NCI-H1436 (cell line): ENCODE data around the gene HCN3.
A peak's percentile ranks its signal among the peaks of the same experiment; 100 is the strongest.
"Not testable (repeated sequence)": the region's sequence is repeated elsewhere in the genome, so short reads cannot be mapped to it uniquely, and the experiment has no call there.

Experiments
- DNase-seq: peaks from one replicate; lab custom pipeline; 2025; lab: John Stamatoyannopoulos, UW

HCN3 gene

GRCh38 chr1:155309423-155310021 is 32.3 kb downstream of the HCN3 start:
- DNase-seq: no peak

GRCh38 chr1:155313261-155313660 is 36.0 kb downstream of the HCN3 start:
- no peak for DNase-seq

GRCh38 chr1:155316922-155317321 is 39.7 kb downstream of the HCN3 start:
- no peak for DNase-seq

GRCh38 chr1:155318082-155318481 is 40.8 kb downstream of the HCN3 start:
- DNase-seq: no peak

GRCh38 chr1:155319536-155319935 is 42.3 kb downstream of the HCN3 start:
- no peak for DNase-seq

- no peak for DNase-seq
Measured at GRCh38 chr1:155320252-155320651, 43.0 kb downstream of the HCN3 start.

GRCh38 chr1:155320661-155321617 is 43.7 kb downstream of the HCN3 start, which contains the start of gene RUSC1:
Gene RUSC1, plus strand, starts transcription at chr1:155320894. Its CDS starts 880 bp downstream, at chr1:155321774.
- peak; percentile 52 for DNase-seq

GRCh38 chr1:155321639-155322503 is 44.6 kb downstream of the HCN3 start:
- DNase-seq: no peak

- no peak for DNase-seq
Measured at GRCh38 chr1:155322571-155322952, 45.3 kb downstream of the HCN3 start.

- peak; percentile 77 for DNase-seq
Measured at GRCh38 chr1:155322953-155323728, 45.9 kb downstream of the HCN3 start.

- DNase-seq: peak; percentile 69
Measured at GRCh38 chr1:155323729-155324036, 46.4 kb downstream of the HCN3 start.

GRCh38 chr1:155324037-155324716 is 46.9 kb downstream of the HCN3 start:
- peak; percentile 91 for DNase-seq

GRCh38 chr1:155324717-155325602 is 47.7 kb downstream of the HCN3 start:
- no peak for DNase-seq

GRCh38 chr1:155325603-155325893 is 48.3 kb downstream of the HCN3 start:
- no peak for DNase-seq

- no peak for DNase-seq
Measured at GRCh38 chr1:155326020-155326526, 48.8 kb downstream of the HCN3 start.

GRCh38 chr1:155326631-155327037 is 49.4 kb downstream of the HCN3 start:
- DNase-seq: no peak

- DNase-seq: no peak
Measured at GRCh38 chr1:155327981-155328380, 50.7 kb downstream of the HCN3 start.

- not testable (repeated sequence) for DNase-seq
Measured at GRCh38 chr1:155328856-155329255, 51.6 kb downstream of the HCN3 start.

GRCh38 chr1:155329980-155330598 is 52.8 kb downstream of the HCN3 start:
- no peak for DNase-seq

GRCh38 chr1:155334962-155335361 is 57.7 kb downstream of the HCN3 start:
- DNase-seq: no peak
